GM12878 (cell line): ENCODE measurements around the gene KCNK5. TPM values are rescaled to one million over a fixed set of nuclear protein-coding genes. Genes with fewer than 3 reads are reported as not detected.

Source experiments
- ATAC-seq: fragments of 200-7000 bp; cut with Tn5 transposase; 3 replicates; pipeline ENCODE4 v1.9.1; 2020; ENCODE audit warnings: mild to moderate bottlenecking, moderate library complexity
- BruUV-seq: library from RNA; stranded (reverse); fragments of 400-500 nt; replicated peaks from 2 replicates; lab custom pipeline; 2021; lab: Mats Ljungman, UMichigan
- CTCF ChIA-PET: fragments of 300-600 bp; sonication (Branson Sonifier 250); formaldehyde crosslinking; extraction: SDS; loops from one replicate; lab custom pipeline; 2021; ENCODE audit warnings: inconsistent platforms; lab: Yijun Ruan, JAX
- POLR2A ChIA-PET: fragments of 350-600 bp; formaldehyde crosslinking; extraction: SDS; loops from one replicate; lab custom pipeline; 2021; ENCODE audit warnings: inconsistent platforms; lab: Charles Lee
- RAD21 ChIA-PET: fragments of 300-600 bp; sonication (Branson Sonifier 250); formaldehyde crosslinking; loops from one replicate; lab custom pipeline; 2023; ENCODE audit warnings: antibody characterized with exemption; ENCODE audit not compliant: unreplicated experiment; lab: Charles Lee
- SMC1A ChIA-PET: fragments of 300-600 bp; sonication (Branson Sonifier 250); formaldehyde crosslinking; loops from one replicate; lab custom pipeline; 2023; ENCODE audit not compliant: unreplicated experiment, uncharacterized antibody; lab: Charles Lee
- DNase-seq: peaks from one replicate; pipeline ENCODE4 v3.0.0-alpha.2; 2011; ENCODE audit warnings: low read depth, low spot score
- FAIRE-seq: peaks from 3 replicates; lab custom pipeline; 2011; peaks lifted over from hg19 to GRCh38; lab: Jason Lieb, UNC
- H2AFZ ChIP-seq: 2 replicates; pipeline ENCODE4 v1.6.0; 2011; ENCODE audit warnings: low read depth, low read length, control low read depth; ENCODE audit not compliant: control insufficient read depth
- H3K27ac ChIP-seq: 2 replicates; pipeline ENCODE4 v1.5.1; 2011; ENCODE audit warnings: control low read depth; ENCODE audit not compliant: control insufficient read depth, insufficient read depth
- H3K27me3 ChIP-seq, 2 experiments: replicated peaks in 1 of 2; 2 replicates each; pipeline versions ENCODE4 v1.6.0 to v1.6.1; 2011; ENCODE audit warnings: low read length in 1 of 2; ENCODE audit not compliant: control insufficient read depth in 2 of 2, insufficient read depth in 2 of 2
- H3K36me3 ChIP-seq, 2 experiments: 2 replicates each; pipeline ENCODE4 v1.5.1; 2011; ENCODE audit warnings: low read length in 1 of 2; ENCODE audit not compliant: control insufficient read depth in 2 of 2, insufficient read depth in 2 of 2
- H3K4me1 ChIP-seq: 2 replicates; pipeline ENCODE4 v1.6.1; 2011; ENCODE audit warnings: mild to moderate bottlenecking, low read length, moderate library complexity, mixed read lengths; ENCODE audit not compliant: control insufficient read depth, insufficient read depth
- H3K4me2 ChIP-seq: 2 replicates; pipeline ENCODE4 v1.6.0; 2011; ENCODE audit warnings: control low read depth; ENCODE audit not compliant: control insufficient read depth, insufficient read depth
- H3K4me3 ChIP-seq: fragments of 200-600 bp; sonication (generic); 2 replicates; pipeline ENCODE4 v1.5.1; 2016
- H3K79me2 ChIP-seq: 2 replicates; pipeline ENCODE4 v1.6.0; 2011; ENCODE audit warnings: low read length; ENCODE audit not compliant: control insufficient read depth, insufficient read depth
- H3K9ac ChIP-seq: 2 replicates; pipeline ENCODE4 v1.8.0; 2011; ENCODE audit warnings: low read length, control low read depth, mixed read lengths; ENCODE audit not compliant: control insufficient read depth, insufficient read depth
- H3K9me3 ChIP-seq: replicated peaks from 3 replicates; pipeline ENCODE4 v1.5.1; 2011; ENCODE audit warnings: mild to moderate bottlenecking, low read length; ENCODE audit not compliant: control insufficient read depth, insufficient read depth
- H4K20me1 ChIP-seq: 2 replicates; pipeline ENCODE4 v1.6.0; 2011; ENCODE audit not compliant: control insufficient read depth, insufficient read depth
- ASH2L ChIP-seq: fragments of 300-600, 200-600 bp; sonication (generic); IDR thresholded peaks from 2 replicates; pipeline ENCODE4 v1.6.1; 2017; ENCODE audit warnings: low read depth, mild to moderate bottlenecking, borderline replicate concordance
- BCL11A ChIP-seq: IDR thresholded peaks from 2 replicates; pipeline ENCODE4 v1.6.1; 2011; ENCODE audit warnings: low read depth, low read length
- CBX3 ChIP-seq: fragments of 200-600 bp; sonication (generic); IDR thresholded peaks from 2 replicates; pipeline ENCODE4 v1.6.1; 2016; ENCODE audit warnings: low read depth, borderline replicate concordance
- CREB1 ChIP-seq: IDR thresholded peaks from 2 replicates; pipeline ENCODE4 v1.6.1; 2012; ENCODE audit warnings: low read depth, mild to moderate bottlenecking, inconsistent platforms
- EED ChIP-seq: sonication (generic); IDR thresholded peaks from 2 replicates; pipeline ENCODE4 v1.6.1; 2016; ENCODE audit warnings: antibody characterized with exemption, low read depth
- IKZF1 ChIP-seq: fragments of 450-650 bp; conservative IDR thresholded peaks from 2 replicates; pipeline ENCODE4 v1.6.1; 2017; ENCODE audit warnings: antibody characterized with exemption, mild to moderate bottlenecking
- KDM1A ChIP-seq: fragments of 200-600 bp; sonication (generic); IDR thresholded peaks from 2 replicates; pipeline ENCODE4 v1.6.1; 2016; ENCODE audit warnings: borderline replicate concordance
- MYC ChIP-seq: IDR thresholded peaks from 2 replicates; pipeline ENCODE4 v1.6.1; 2011; ENCODE audit warnings: mild to moderate bottlenecking, low read length, moderate library complexity, inconsistent platforms; ENCODE audit not compliant: insufficient read depth, insufficient replicate concordance, insufficient read length, severe bottlenecking
- NFIC ChIP-seq: IDR thresholded peaks from 2 replicates; pipeline ENCODE4 v1.6.1; 2012; ENCODE audit warnings: low read depth, mild to moderate bottlenecking, inconsistent platforms, low read length, moderate library complexity
- NR2F1 ChIP-seq: fragments of 450-650 bp; conservative IDR thresholded peaks from 2 replicates; pipeline ENCODE4 v1.6.1; 2017; ENCODE audit warnings: mild to moderate bottlenecking
- RBBP5 ChIP-seq: fragments of 200-600 bp; sonication (generic); conservative IDR thresholded peaks from 2 replicates; pipeline ENCODE4 v1.6.1; 2016
- RCOR1 ChIP-seq: conservative IDR thresholded peaks from 2 replicates; pipeline ENCODE4 v1.6.1; 2012; ENCODE audit warnings: low read depth, low read length, improper control_type of control experiment
- TARDBP ChIP-seq: IDR thresholded peaks from 2 replicates; pipeline ENCODE4 v1.6.1; 2016; ENCODE audit warnings: borderline replicate concordance
- ZNF207 ChIP-seq: fragments of 450-650 bp; IDR thresholded peaks from 2 replicates; pipeline ENCODE4 v1.6.1; 2014; ENCODE audit warnings: antibody characterized with exemption, mild to moderate bottlenecking, borderline replicate concordance
- ZNF622 ChIP-seq: fragments of 450-650 bp; IDR thresholded peaks from 2 replicates; pipeline ENCODE4 v1.6.1; 2017; ENCODE audit warnings: mild to moderate bottlenecking, inconsistent platforms
- ZSCAN29 ChIP-seq: fragments of 450-650 bp; IDR thresholded peaks from 2 replicates; pipeline ENCODE4 v1.6.1; 2017; ENCODE audit warnings: mild to moderate bottlenecking, moderate library complexity
- WGBS: methylation state at CpG from one replicate; pipeline ENCODE4 v1.1.6; 2016; ENCODE audit warnings: low lambda C conversion rate; ENCODE audit not compliant: insufficient replicate concordance, insufficient coverage; ENCODE audit errors: missing lambda C conversion rate; 5-methylcytosine and 5-hydroxymethylcytosine counted together
- in situ Hi-C: fragments of 300-500 bp; cut with MboI; formaldehyde crosslinking; loops from 9 replicates; pipeline ENCODE4 v1.14.3; 2018; ENCODE audit warnings: mixed read lengths
- intact Hi-C: fragments of 100-400 bp; cut with micrococcal nuclease; formaldehyde crosslinking; loops from one replicate; pipeline ENCODE4 v1.14.2; 2022; ENCODE audit not compliant: unreplicated experiment
- polyA plus RNA-seq, 11 experiments: library from polyadenylated mRNA; depleted of rRNA in 4 of 11; unstranded in 6 of 11; stranded (reverse) in 5 of 11; fragments of >200 nt; fragmentation: Nextera tagmentation in 4 of 11; fragmentation: Illumina TruSeq in 1 of 11; extraction: Ambion mirVana in 4 of 11; extraction: Trizol in 1 of 11; gene quantifications; 1 replicate in 1 of 11; 2 replicates in 10 of 11; pipeline versions ENCODE4 v1.2.1 to v1.2.3, GENCODE V29; 2011 to 2016; ENCODE audit warnings: inconsistent platforms in 2 of 11, missing spikeins in 2 of 11, low read depth in 1 of 11
- total RNA-seq, 4 experiments: library from RNA; depleted of rRNA in 3 of 4; stranded (reverse); fragments of >200 nt in 3 of 4; fragmentation: Illumina TruSeq in 1 of 4; extraction: Trizol in 1 of 4; gene quantifications; 2 replicates each; pipeline versions ENCODE4 v1.2.1 to v1.2.3, GENCODE V29; 2013 to 2021
- TF ChIP-seq, protein P1 (sequence below): fragments of 150-350 bp; IDR thresholded peaks from 2 replicates; pipeline ENCODE4 v1.6.1; 2016; ENCODE audit warnings: low read depth, low read length
- TF ChIP-seq, protein P2 (sequence below): IDR thresholded peaks from 2 replicates; pipeline ENCODE4 v1.6.1; 2012; ENCODE audit warnings: low read depth, low read length, improper control_type of control experiment

The KCNK5 gene
- total and polyA plus RNA-seq, 10 of the 15 experiments (the other 5 are each of a cell fraction or from before 2014, with no cell fraction given): 0.11 to 4.2 (median 2.1) TPM

DNA sequence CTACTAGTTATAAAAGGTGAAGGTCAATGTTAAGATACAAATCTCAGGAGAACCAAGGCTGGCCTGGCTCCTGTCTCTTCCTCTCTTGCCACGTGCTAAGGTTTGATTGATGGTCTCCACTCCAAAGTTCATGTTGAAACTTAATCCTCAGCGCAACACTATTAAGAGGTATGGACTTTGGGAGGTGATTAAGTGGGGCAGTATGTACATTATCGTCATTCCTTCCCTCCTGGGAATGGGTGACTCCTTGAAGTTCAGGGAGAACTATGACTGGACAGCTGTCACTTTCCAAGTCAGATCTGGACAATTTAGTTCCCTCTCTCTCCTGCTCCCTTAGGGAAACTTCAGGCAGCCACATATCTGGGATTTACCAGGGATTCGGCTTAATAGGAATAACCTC lies 50.5 kb downstream of the KCNK5 start:
- ChIA-PET CTCF (no interaction called here), RAD21 (no interaction called here), SMC1A (no interaction called here), POLR2A (no interaction called here)
- H3K36me3 ChIP-seq: no peaks in the 10 kb centered on the region
- DNase-seq (no peak), FAIRE-seq (no peak)
- H3K4me3 ChIP-seq: no peak overlapping the region
- H3K27me3 ChIP-seq: no peaks in the 10 kb centered on the region
- no peaks in the 10 kb centered on the region for H3K4me1 ChIP-seq
- no peak overlapping the region for H3K4me2 ChIP-seq
- no peak overlapping the region for H2AFZ ChIP-seq
- no peak overlapping the region for H3K27ac ChIP-seq
- in situ Hi-C loops: no loop called here
- no peak overlapping the region for H3K9ac ChIP-seq
- H4K20me1 ChIP-seq: no peaks in the 10 kb centered on the region
- intact Hi-C loops: no loop called here
- BruUV-seq: no TSS peak
- H3K79me2 ChIP-seq: no peaks in the 10 kb centered on the region
- H3K9me3 ChIP-seq: no peaks in the 10 kb centered on the region; the same call in none of the 3 replicates
- TF ChIP-seq MYC (no peak), IKZF1 (no peak), NFIC (no peak), KDM1A (no peak), ZSCAN29 (no peak), BCL11A (no peak), TARDBP (no peak), CREB1 (no peak), CBX3 (no peak), ZNF622 (no peak), RBBP5 (no peak), EED (no peak), RCOR1 (no peak), ZNF207 (no peak), NR2F1 (no peak), ASH2L (no peak)
- TF ChIP-seq, protein P1, sequence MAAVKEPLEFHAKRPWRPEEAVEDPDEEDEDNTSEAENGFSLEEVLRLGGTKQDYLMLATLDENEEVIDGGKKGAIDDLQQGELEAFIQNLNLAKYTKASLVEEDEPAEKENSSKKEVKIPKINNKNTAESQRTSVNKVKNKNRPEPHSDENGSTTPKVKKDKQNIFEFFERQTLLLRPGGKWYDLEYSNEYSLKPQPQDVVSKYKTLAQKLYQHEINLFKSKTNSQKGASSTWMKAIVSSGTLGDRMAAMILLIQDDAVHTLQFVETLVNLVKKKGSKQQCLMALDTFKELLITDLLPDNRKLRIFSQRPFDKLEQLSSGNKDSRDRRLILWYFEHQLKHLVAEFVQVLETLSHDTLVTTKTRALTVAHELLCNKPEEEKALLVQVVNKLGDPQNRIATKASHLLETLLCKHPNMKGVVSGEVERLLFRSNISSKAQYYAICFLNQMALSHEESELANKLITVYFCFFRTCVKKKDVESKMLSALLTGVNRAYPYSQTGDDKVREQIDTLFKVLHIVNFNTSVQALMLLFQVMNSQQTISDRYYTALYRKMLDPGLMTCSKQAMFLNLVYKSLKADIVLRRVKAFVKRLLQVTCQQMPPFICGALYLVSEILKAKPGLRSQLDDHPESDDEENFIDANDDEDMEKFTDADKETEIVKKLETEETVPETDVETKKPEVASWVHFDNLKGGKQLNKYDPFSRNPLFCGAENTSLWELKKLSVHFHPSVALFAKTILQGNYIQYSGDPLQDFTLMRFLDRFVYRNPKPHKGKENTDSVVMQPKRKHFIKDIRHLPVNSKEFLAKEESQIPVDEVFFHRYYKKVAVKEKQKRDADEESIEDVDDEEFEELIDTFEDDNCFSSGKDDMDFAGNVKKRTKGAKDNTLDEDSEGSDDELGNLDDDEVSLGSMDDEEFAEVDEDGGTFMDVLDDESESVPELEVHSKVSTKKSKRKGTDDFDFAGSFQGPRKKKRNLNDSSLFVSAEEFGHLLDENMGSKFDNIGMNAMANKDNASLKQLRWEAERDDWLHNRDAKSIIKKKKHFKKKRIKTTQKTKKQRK: no peak
- TF ChIP-seq, protein P2, sequence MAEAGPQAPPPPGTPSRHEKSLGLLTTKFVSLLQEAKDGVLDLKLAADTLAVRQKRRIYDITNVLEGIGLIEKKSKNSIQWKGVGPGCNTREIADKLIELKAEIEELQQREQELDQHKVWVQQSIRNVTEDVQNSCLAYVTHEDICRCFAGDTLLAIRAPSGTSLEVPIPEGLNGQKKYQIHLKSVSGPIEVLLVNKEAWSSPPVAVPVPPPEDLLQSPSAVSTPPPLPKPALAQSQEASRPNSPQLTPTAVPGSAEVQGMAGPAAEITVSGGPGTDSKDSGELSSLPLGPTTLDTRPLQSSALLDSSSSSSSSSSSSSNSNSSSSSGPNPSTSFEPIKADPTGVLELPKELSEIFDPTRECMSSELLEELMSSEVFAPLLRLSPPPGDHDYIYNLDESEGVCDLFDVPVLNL: no peak
- TF ChIP-seq, all 136 proteins: peak for 0
- WGBS: 22% methylated on average over 4 of the region's 4 CpGs
- ATAC-seq: no peak
